Measurements from ENCODE around the gene CCDC12.
"Not testable (repeated sequence)": the region's sequence is repeated elsewhere in the genome, so short reads cannot be mapped to it uniquely, and the experiment has no call there.

Gene CCDC12

DNA sequence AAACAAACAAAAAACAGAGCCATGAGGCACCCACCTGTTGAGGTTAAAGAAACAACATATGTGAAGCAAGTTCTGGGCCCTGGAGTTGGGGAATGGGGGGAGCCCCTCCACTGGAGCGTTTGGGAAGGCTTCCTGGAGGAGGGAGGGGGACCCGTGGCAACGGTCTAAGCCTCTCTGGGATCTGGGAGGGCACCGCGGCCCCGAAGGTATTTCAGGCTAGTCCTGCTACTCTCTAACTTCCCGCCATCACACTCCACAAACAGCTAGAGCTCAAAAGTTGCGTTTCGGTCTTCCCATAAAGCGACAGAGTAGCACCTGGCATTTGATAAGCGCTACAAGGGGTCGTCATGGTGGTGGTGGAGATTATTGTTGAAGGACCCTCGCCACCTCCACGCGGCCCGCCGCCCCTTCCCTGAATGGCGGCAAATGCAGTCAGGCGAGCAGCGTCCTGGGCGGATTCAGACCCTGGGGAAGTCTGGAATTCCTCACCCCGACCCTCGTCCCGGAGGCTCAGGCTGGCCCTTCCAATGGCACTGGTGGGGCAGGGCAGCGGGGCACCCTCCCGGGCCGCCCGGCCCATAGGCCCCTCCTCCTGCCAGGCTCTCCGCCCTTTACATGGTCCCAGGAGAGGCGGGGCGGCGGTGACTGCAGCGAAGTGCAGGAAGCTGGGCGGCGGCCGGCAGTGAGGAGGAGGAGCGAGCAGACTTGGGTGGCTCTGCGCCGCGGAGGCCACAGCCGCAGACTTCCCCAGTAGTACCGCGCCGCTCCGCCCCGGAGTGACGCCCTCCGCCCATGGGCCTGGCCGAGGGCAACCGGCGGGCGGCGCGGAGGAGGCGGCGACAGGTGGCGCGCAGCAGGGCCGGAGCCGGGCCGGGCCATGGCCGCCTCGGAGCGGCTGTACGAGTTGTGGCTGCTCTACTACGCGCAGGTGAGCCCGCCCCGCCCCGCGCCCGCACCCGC is 2.7 kb upstream of the CCDC12 start, which contains the start of gene NBEAL2:
Gene NBEAL2, plus strand, starts transcription at position 682 of the 960 bp plus-strand sequence. Its CDS starts 196 bp downstream, at position 878.
- DNase-seq: peak; percentile 96

DNA sequence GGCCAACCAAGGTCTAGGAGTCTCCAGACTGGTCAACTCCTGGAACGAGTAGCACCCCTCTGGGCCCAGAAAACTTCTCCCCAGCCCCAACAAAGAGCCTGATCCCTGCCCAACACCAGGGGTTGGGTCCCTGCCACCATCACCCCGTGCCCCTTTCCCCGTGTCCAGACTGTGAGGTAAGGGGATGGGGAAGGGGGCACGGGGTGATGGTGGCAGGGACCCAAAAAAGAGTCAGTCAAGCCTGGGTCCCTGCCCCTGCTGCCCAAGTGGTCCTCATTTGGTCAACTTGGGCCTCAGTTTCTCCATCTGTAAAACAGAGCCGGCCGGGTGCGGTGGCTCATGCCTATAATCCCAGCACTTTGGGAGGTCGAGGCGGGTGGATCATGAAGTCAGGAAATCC is 1.8 kb upstream of the CCDC12 start:
- no peak for DNase-seq

- DNase-seq: no peak
Observed at GRCh38 chr3:46977811-46978195, 1.3 kb upstream of the CCDC12 start.

DNA sequence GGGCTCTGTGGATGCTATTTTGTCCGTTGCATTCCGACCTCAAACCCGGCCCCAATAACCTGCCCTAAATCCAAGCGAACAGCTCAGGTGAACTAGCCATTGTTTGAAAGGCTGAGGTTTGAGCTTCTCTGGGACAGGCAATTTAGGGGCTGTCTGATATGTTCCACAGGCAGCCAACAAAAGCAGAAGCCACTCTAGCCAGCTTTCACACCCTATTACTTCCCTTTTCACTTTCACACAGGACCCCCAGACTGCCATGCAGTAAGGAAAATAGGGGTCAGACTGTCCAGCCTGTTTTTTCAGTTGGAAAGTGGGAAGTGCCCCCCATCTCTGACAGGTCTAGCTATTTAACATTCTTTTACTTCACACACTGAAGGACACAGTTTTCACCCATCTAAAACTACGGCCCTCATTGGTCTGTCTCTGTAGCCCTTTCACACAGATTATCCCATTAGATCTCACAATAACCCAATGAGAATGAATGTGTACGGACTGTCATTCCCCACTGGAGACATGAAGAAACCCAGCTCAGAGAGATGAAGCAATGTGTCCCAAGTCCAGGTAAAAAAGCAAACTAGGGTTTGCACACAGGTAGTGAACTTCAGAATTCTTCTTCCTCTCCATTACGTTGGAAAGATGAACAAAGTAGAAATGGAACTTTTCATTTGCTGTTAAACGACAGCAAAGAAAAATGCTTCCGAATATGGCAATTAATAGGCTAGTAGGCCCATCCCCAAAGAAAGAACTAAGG is 1.9 kb downstream of the CCDC12 start:
- no peak for DNase-seq

DNA sequence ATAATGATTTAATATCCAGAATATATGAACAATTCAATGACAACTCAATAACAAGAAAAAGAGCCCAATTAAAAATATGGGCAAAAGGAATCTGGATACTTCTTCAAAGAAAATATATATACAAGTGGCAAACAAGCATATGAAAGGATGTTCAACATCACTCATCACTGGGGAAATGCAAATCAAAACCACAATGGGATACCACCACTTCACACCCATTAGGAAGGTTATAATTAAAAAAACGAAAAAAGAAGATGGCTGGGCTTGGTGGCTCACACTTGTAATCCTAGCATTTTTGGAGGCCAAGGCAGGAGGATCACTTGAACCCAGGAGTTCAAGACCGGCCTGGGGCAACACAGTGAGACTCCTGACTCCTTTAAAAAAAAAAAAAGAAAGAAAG is 4.1 kb downstream of the CCDC12 start:
- peak; percentile 49 for DNase-seq

GRCh38 chr3:46971742-46972141 is 4.8 kb downstream of the CCDC12 start:
- DNase-seq: peak; percentile 41

GRCh38 chr3:46971151-46971550 is 5.4 kb downstream of the CCDC12 start:
- DNase-seq: no peak

DNA sequence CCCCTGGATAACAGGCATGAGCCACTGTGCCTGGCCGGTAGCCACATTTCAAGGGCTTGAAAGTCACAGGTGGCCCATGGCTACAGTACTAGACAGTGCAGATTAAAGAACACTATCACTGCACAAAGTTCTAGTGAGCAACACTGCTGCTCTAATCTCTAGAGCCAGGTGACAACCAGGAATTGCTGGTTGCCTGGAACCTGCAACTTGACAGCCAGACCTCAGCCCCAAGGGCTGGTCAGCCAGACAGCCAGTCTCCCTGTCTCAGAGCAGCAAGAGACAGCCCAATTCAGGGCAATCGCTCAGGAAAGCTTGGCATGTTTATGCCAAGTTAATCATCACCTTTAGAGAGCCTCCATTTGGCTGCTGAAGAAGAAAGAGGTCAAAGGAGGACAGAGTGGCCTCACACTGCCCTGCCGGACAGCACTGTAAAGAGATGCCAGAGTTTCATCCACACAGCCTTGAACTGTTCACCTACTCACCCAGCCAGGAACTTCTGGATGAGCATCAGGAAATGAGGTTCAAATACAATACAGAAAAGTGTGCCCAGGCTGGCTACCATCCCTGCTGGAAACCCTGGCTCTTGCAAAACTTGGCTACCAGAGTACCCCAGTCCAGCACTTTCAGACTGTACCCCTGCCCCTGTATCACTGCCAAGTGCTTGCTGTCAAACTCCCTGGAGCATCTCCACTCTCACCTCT is 6.0 kb downstream of the CCDC12 start:
- DNase-seq: no peak

GRCh38 chr3:46968783-46969428 is 7.6 kb downstream of the CCDC12 start:
- DNase-seq: no peak

- DNase-seq: no peak
Observed at GRCh38 chr3:46966811-46967210, 9.7 kb downstream of the CCDC12 start.

GRCh38 chr3:46965151-46965550 is 11.4 kb downstream of the CCDC12 start:
- DNase-seq: no peak

DNA sequence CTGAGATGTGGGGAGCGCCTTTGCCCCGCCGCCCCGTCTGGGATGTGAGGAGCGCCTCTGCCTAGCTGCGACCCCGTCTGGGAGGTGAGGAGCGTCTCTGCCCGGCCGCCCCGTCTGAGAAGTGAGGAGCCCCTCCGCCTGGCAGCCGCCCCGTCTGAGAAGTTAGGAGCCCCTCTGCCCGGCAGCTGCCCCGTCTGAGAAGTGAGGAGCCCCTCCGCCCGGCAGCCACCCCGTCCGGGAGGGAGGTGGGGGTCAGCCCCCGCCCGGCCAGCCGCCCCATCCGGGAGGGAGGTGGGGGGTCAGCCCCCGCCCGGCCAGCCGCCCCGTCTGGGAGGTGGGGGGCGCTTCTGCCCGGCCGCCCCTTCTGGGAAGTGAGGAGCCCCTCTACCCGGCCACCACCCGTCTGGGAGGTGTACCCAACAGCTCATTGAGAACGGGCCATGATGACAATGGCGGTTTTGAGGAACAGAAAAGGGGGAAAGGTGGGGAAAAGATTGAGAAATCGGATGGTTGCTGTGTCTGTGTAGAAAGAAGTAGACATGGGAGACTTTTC is 12.4 kb downstream of the CCDC12 start:
- DNase-seq: not testable (repeated sequence)

DNA sequence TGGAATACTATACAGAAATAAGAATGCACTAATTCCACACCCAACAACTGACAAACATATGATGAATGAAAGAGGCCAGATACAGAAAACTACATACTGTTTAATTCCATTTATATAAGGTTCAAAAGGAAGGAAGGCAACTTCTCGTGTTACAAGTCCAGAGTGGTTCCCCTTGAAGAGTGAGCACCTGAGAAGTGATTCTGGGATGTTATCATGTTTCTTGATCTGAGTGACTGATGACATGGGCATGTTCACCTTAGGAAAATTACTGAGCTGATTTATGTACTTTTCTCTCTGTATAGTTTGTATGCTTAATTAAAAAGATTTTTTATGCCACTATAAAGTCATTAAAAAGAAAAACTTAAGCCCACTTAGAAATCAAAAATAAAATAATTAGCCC is 13.6 kb downstream of the CCDC12 start:
- DNase-seq: no peak

DNA sequence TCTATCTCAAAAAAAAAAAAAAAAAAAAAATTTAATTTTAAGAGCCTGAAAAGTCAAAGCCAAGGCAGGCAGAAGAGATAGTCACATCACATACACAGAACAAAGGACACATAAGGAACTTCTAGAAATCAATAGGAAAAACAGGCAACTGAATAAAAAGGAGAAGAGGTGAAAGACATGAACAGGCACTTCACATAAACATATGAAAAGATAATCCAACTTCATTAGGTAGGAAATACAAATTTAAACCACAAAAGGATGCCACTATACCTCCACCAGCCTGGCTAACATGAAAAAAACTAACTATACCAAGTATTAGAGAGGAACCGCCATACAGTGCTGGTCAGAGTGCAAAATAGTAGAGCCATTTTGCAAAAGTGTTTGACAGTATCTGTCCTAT is 14.1 kb downstream of the CCDC12 start:
- no peak for DNase-seq

DNA sequence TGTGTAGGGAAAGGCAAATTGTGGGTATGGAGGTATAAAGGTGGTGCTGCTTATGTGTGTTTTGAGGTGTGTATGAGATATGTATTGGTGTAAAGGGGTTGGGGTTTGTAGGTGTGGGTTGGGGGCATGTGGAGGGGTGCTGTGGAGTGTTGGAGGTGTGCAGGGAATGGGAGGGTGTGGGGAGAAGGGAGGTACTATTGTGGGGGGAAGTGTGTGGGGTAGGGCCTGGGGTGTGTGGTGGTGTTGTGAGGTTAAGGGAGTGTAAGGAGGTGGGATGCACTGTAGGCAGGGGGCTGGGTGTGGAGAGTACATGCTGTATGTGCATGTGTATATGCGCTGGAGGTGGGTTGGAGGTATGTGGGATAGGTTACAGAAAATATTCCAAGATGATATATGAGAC is 15.7 kb downstream of the CCDC12 start:
- DNase-seq: no peak

GRCh38 chr3:46960081-46960701 is 16.4 kb downstream of the CCDC12 start:
- DNase-seq: no peak

GRCh38 chr3:46959161-46959511 is 17.4 kb downstream of the CCDC12 start:
- peak; percentile 49 for DNase-seq

DNA sequence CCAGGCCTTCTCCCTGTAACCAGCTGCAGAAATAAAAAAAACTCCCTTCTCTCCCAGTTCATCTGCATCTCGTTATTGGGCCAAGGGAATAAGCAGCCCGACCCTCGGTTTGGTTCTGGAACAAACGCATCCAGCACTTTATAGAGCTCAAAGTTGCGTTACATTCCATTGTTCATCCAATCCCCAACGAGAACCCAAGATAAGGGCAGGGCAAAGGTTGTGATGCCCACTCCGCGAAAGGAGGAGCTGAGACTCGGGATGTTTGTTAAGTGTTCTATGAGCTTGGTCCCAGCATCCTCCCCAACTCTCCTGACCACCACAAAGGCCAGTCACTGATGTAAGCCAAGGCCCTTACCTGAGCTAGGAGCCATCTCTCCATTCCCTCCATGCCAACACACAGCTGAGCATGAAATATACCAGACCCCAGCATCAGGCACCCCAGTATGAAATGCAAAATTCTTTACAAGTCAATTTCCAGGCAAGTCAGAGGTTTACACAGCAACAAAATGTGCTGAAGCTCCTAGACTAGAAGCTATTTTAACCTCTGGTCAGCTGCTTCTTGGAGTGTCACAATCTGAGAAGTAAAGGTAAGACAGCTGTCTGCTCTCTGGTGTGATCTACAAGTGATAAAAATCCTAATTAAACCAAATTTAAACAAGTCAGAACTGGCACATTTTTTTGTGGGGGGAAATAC is 17.9 kb downstream of the CCDC12 start:
- no peak for DNase-seq

GRCh38 chr3:46957092-46957820 is 19.3 kb downstream of the CCDC12 start:
- DNase-seq: no peak

DNA sequence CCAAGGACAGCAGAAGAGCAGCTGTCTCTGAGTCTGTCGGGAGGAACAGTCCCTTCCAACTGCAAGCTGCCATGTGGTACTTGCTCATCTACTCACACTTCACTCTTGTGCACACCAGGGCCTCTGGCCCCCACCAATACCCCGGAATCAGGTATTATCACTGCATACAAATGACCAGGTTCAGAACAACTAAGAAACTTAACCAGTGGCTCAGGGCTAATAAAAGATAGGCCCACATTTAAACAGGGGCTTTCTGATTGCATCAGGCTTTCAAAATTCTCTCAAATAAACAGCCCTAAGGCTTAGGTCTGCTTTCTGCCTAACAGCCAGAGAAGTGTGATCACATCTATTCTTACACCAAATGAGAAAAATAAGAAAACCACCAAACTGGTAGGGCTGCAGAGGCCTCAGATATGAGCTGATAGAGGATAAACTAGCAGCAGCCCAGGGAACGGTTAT is 20.7 kb downstream of the CCDC12 start:
- DNase-seq: peak; percentile 60

DNA sequence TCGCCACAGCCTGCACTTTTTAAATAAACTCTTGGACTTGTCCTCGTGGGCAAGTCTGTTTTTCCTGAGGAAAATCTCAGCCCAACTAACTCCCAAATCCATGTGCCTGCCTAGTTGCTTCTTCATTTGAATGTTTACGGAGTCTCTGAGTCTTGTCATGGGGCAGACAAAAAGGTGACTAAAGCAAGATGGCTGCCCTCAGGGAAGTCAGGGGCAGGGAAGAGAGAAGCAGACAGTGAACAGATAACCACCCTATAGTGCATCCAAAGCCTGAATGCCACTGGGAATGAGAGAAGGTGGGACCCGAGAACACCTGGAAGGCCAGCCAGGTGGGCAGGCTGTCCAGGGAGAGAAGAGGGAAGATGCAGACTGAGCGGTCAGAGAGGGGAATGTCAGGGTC is 21.4 kb downstream of the CCDC12 start:
- no peak for DNase-seq
